OCI-LY1 (cell line): ENCODE data around the gene AIRE.

Experiments used
- CTCF ChIP-seq: fragments of 200-600 bp; sonication (generic), shearing (Covaris generic); IDR thresholded peaks from 2 replicates; pipeline ENCODE4 v1.5.1; 2017; ENCODE audit warnings: mild to moderate bottlenecking, antibody characterized with exemption, low read length, moderate library complexity, mixed read lengths
- EZH2 ChIP-seq: fragments of 200-600 bp; sonication (generic), shearing (Covaris generic); IDR thresholded peaks from 2 replicates; pipeline ENCODE4 v1.8.0; 2017; ENCODE audit warnings: borderline replicate concordance, mixed run types, mild to moderate bottlenecking, antibody characterized with exemption, low read length, moderate library complexity, mixed read lengths

GRCh38 chr21:44304011-44304616, 18.4 kb downstream of the AIRE start:
- TF ChIP-seq CTCF (no peak), EZH2 (no peak)
